Neural cell (in vitro differentiated cells): ENCODE data around the gene UBE2E1. TPM values are rescaled to one million over a fixed set of nuclear protein-coding genes. Genes with fewer than 3 reads are reported as not detected.

Experiments
- H2AFZ ChIP-seq: fragments of 200-600, 300-800 bp; sonication (generic), shearing (Covaris generic); 2 replicates; pipeline ENCODE4 v1.6.0; 2014; ENCODE audit warnings: low read depth, mild to moderate bottlenecking, antibody characterized with exemption, low read length, moderate library complexity
- H3F3A ChIP-seq: fragments of 200-600 bp; shearing (Covaris generic); 2 replicates; pipeline ENCODE4 v1.6.1; 2016; ENCODE audit warnings: mild to moderate bottlenecking, moderate library complexity, mixed read lengths, antibody characterized with exemption, low read length; ENCODE audit not compliant: insufficient read depth, poor library complexity, severe bottlenecking
- H3K27ac ChIP-seq: fragments of 200-600, 300-800 bp; sonication (generic), shearing (Covaris generic); 2 replicates; pipeline ENCODE4 v1.5.1; 2014; ENCODE audit warnings: mild to moderate bottlenecking, low read length, moderate library complexity
- H3K27me3 ChIP-seq: fragments of 300-800, 200-600 bp; sonication (generic), shearing (Covaris generic); 2 replicates; pipeline ENCODE4 v1.6.0; 2014; ENCODE audit warnings: mild to moderate bottlenecking, low read depth, low read length, moderate library complexity; ENCODE audit not compliant: insufficient read depth
- H3K36me3 ChIP-seq: fragments of 300-800, 200-600 bp; sonication (generic), shearing (Covaris generic); 2 replicates; pipeline ENCODE4 v1.5.1; 2014; ENCODE audit warnings: mild to moderate bottlenecking, antibody characterized with exemption, low read length, moderate library complexity; ENCODE audit not compliant: insufficient read depth
- H3K4me2 ChIP-seq: fragments of 300-800, 200-600 bp; sonication (generic), shearing (Covaris generic); 2 replicates; pipeline ENCODE4 v1.6.0; 2014; ENCODE audit warnings: mild to moderate bottlenecking, low read length
- H3K4me3 ChIP-seq: fragments of 300-800, 200-600 bp; sonication (generic), shearing (Covaris generic); 2 replicates; pipeline ENCODE4 v1.5.1; 2014; ENCODE audit warnings: mild to moderate bottlenecking, low read length, moderate library complexity
- H3K79me2 ChIP-seq: fragments of 200-600 bp; shearing (Covaris generic); replicated peaks from 2 replicates; pipeline ENCODE4 v1.6.0; 2014; ENCODE audit warnings: mild to moderate bottlenecking, low read length, moderate library complexity; ENCODE audit not compliant: insufficient read depth
- H3K9ac ChIP-seq: fragments of 300-800, 200-600 bp; sonication (generic), shearing (Covaris generic); 2 replicates; pipeline ENCODE4 v1.6.1; 2016; ENCODE audit warnings: mild to moderate bottlenecking, low read length, mixed read lengths
- H3K9me2 ChIP-seq: fragments of 200-600 bp; shearing (Covaris generic); 2 replicates; pipeline ENCODE4 v1.6.1; 2016; ENCODE audit warnings: mild to moderate bottlenecking, low read length, mixed read lengths; ENCODE audit not compliant: insufficient read depth
- H3K9me3 ChIP-seq: fragments of 200-600, 300-800 bp; sonication (generic), shearing (Covaris generic); 2 replicates; pipeline ENCODE4 v1.6.1; 2016; ENCODE audit warnings: mild to moderate bottlenecking, mixed run types, low read length, moderate library complexity, mixed read lengths
- H4K20me1 ChIP-seq: fragments of 200-600 bp; shearing (Covaris generic); 2 replicates; pipeline ENCODE4 v1.6.1; 2016; ENCODE audit warnings: mild to moderate bottlenecking, mixed run types; ENCODE audit not compliant: insufficient read depth
- EP300 ChIP-seq: fragments of 450-650 bp; conservative IDR thresholded peaks from 2 replicates; pipeline ENCODE4 v1.6.1; 2014; ENCODE audit warnings: antibody characterized with exemption, mild to moderate bottlenecking, moderate library complexity; ENCODE audit not compliant: poor library complexity, severe bottlenecking
- EZH2 ChIP-seq: fragments of 200-600, 300-800 bp; shearing (Covaris generic), sonication (generic); IDR thresholded peaks from 2 replicates; pipeline ENCODE4 v1.6.1; 2014; ENCODE audit warnings: antibody characterized with exemption, low read length, borderline replicate concordance, mild to moderate bottlenecking; ENCODE audit not compliant: insufficient read depth, poor library complexity, severe bottlenecking
- MXI1 ChIP-seq: fragments of 450-650 bp; conservative IDR thresholded peaks from 2 replicates; pipeline ENCODE4 v1.6.1; 2014; ENCODE audit warnings: antibody characterized with exemption, mild to moderate bottlenecking; ENCODE audit not compliant: poor library complexity, severe bottlenecking
- POLR2AphosphoS5 ChIP-seq: IDR thresholded peaks from 2 replicates; pipeline ENCODE4 v1.6.1; 2012
- RAD21 ChIP-seq: fragments of 450-650 bp; conservative IDR thresholded peaks from 2 replicates; pipeline ENCODE4 v1.6.1; 2014; ENCODE audit warnings: antibody characterized with exemption, mild to moderate bottlenecking, moderate library complexity
- SMC3 ChIP-seq: fragments of 450-650 bp; conservative IDR thresholded peaks from 2 replicates; pipeline ENCODE4 v1.6.1; 2014; ENCODE audit warnings: antibody characterized with exemption, mild to moderate bottlenecking, moderate library complexity; ENCODE audit not compliant: poor library complexity
- TAF1 ChIP-seq: IDR thresholded peaks from 2 replicates; pipeline ENCODE4 v1.6.1; 2012; ENCODE audit warnings: low read depth
- polyA plus RNA-seq: library from polyadenylated mRNA; depleted of rRNA; stranded (reverse); fragments of >200 nt; gene quantifications from 2 replicates; pipeline ENCODE4 v1.2.3, GENCODE V29; 2014
- TF ChIP-seq, protein P1 (sequence below): fragments of 450-650 bp; IDR thresholded peaks from 2 replicates; pipeline ENCODE4 v1.5.1; 2014; ENCODE audit warnings: antibody characterized with exemption, mild to moderate bottlenecking, moderate library complexity; ENCODE audit not compliant: poor library complexity, severe bottlenecking
- TF ChIP-seq, protein P2 (sequence below): IDR thresholded peaks from 2 replicates; pipeline ENCODE4 v1.6.1; 2012; ENCODE audit warnings: borderline replicate concordance

UBE2E1 gene
- polyA plus RNA-seq, 1 donor from 2014 or later: 157 TPM

DNA sequence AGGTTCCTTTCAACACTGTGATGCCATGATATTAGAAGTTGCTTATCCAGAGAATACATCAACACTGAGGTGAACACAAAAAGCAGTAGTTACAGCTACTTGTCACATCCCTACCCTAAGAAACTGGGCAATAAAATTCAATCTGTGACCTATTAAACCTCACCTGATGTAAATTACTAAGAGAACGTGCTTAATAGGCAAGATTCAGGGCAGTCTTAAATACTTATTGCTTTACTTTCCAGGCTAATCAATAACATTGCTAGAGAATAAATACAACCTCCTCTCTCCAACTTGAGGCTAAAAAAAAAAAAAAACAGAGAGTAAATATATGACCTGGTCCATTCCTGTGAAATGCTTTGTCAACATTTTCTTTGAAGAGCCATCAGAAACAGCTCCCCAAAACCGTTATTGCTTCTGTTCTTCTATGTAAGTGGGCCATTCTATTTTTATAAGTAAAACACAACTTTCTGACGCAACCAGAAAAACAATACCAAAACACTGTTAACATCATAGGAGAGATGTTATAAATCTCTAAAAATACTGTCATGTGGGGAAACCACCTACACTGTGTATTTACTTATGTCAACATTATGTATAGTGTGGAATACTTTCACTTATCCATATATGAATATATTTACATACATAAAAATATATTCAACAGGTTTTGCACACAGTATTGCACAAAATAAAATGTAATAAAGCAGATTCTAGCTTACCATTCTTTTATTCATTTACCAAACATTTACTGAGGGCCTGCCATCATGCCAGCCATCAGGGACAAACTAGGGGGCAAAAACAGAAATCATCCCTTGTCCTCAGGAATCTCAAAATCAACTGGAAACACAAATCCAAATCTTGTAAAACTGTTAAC is 108.4 kb downstream of the UBE2E1 start:
- H2AFZ ChIP-seq: no peak overlapping the region
- no peaks in the 10 kb centered on the region for H4K20me1 ChIP-seq
- peaks cover 47% of the 10 kb centered on the region for H3K79me2 ChIP-seq
- H3K9me2 ChIP-seq: no peaks in the 10 kb centered on the region
- peaks cover 6% of the 10 kb centered on the region for H3K36me3 ChIP-seq
- H3K27ac ChIP-seq: no peak overlapping the region
- no peak for TF ChIP-seq EP300
- TF ChIP-seq SMC3: no peak
- TF ChIP-seq, protein P1, sequence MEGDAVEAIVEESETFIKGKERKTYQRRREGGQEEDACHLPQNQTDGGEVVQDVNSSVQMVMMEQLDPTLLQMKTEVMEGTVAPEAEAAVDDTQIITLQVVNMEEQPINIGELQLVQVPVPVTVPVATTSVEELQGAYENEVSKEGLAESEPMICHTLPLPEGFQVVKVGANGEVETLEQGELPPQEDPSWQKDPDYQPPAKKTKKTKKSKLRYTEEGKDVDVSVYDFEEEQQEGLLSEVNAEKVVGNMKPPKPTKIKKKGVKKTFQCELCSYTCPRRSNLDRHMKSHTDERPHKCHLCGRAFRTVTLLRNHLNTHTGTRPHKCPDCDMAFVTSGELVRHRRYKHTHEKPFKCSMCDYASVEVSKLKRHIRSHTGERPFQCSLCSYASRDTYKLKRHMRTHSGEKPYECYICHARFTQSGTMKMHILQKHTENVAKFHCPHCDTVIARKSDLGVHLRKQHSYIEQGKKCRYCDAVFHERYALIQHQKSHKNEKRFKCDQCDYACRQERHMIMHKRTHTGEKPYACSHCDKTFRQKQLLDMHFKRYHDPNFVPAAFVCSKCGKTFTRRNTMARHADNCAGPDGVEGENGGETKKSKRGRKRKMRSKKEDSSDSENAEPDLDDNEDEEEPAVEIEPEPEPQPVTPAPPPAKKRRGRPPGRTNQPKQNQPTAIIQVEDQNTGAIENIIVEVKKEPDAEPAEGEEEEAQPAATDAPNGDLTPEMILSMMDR: no peak
- TF ChIP-seq RAD21: no peak
- TF ChIP-seq POLR2AphosphoS5: no peak
- TF ChIP-seq EZH2: no peak
- no peak for TF ChIP-seq TAF1
- TF ChIP-seq, protein P2, sequence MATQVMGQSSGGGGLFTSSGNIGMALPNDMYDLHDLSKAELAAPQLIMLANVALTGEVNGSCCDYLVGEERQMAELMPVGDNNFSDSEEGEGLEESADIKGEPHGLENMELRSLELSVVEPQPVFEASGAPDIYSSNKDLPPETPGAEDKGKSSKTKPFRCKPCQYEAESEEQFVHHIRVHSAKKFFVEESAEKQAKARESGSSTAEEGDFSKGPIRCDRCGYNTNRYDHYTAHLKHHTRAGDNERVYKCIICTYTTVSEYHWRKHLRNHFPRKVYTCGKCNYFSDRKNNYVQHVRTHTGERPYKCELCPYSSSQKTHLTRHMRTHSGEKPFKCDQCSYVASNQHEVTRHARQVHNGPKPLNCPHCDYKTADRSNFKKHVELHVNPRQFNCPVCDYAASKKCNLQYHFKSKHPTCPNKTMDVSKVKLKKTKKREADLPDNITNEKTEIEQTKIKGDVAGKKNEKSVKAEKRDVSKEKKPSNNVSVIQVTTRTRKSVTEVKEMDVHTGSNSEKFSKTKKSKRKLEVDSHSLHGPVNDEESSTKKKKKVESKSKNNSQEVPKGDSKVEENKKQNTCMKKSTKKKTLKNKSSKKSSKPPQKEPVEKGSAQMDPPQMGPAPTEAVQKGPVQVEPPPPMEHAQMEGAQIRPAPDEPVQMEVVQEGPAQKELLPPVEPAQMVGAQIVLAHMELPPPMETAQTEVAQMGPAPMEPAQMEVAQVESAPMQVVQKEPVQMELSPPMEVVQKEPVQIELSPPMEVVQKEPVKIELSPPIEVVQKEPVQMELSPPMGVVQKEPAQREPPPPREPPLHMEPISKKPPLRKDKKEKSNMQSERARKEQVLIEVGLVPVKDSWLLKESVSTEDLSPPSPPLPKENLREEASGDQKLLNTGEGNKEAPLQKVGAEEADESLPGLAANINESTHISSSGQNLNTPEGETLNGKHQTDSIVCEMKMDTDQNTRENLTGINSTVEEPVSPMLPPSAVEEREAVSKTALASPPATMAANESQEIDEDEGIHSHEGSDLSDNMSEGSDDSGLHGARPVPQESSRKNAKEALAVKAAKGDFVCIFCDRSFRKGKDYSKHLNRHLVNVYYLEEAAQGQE: no peak
- TF ChIP-seq MXI1: no peak
- H3K9me3 ChIP-seq: no peaks in the 10 kb centered on the region
- H3K9ac ChIP-seq: no peak overlapping the region
- no peaks in the 10 kb centered on the region for H3K27me3 ChIP-seq
- peaks cover 5% of the 10 kb centered on the region for H3F3A ChIP-seq
- peak overlapping the region; percentile 98 for H3K4me2 ChIP-seq
- peak overlapping the region; percentile 89 for H3K4me3 ChIP-seq

DNA sequence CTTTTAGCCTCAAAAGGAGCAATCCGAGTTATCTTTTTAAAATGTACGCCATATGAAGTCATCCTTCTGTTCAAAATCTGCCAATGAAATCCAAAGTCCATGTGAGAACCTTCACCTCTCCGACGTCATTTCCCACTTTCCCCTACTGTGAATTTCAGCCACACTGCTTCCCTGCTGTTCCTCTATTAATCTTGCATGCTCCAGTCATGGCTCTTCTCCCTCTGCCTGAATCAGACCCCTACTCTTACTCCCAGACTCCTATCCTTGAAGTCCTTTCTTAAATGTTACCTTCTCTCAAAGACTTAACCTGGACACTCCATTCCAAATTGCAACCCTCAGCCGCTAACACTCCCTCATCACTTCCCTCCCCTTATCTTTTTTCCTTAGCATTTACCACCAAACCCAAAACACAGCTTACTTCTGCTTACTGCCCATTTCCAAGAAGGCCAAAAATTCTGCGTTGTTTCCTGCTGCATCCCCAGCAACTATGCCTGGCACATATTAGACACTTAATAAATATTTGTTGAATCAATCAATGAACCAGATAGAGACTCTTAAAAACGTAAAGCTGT is 109.9 kb downstream of the UBE2E1 start:
- Histone ChIP-seq H2AFZ (peak overlapping the region; percentile 84), H3K27me3 (no peaks in the 10 kb centered on the region), H4K20me1 (no peaks in the 10 kb centered on the region), H3K79me2 (peaks cover 47% of the 10 kb centered on the region), H3K9ac (peak overlapping the region; percentile 97), H3K4me3 (peak overlapping the region; percentile 89), H3K9me2 (no peaks in the 10 kb centered on the region), H3K9me3 (no peaks in the 10 kb centered on the region), H3K4me2 (peak overlapping the region; percentile 98), H3K36me3 (peaks cover 6% of the 10 kb centered on the region), H3K27ac (peak overlapping the region; percentile 92), H3F3A (peaks cover 5% of the 10 kb centered on the region)
- TF ChIP-seq POLR2AphosphoS5 (no peak), RAD21 (no peak), EZH2 (no peak), SMC3 (no peak), MXI1 (no peak), TAF1 (no peak), EP300 (no peak)
- TF ChIP-seq, protein P1: no peak
- TF ChIP-seq, protein P2: no peak
